ENCODE data around the gene PIEZO1. TPM values are rescaled to one million over a fixed set of nuclear protein-coding genes. Genes with fewer than 3 reads are reported as not detected.

Gene PIEZO1
- total and polyA plus RNA-seq, 10 donors = 145 to 385 (median 201) TPM

GRCh38 chr16:88705076-88705684 lies 79.8 kb downstream of the PIEZO1 start:
- Histone ChIP-seq H3K36me3 (peaks cover 0 to 23% (median 0%) of the 10 kb centered on the region in 6 donors), H3K27ac (peak overlapping the region; percentile 77 to 98 (median 94)), H3K27me3 (replicated peaks in 1 of 7) (no peaks in the 10 kb centered on the region), H3K4me3 (peak overlapping the region; percentile 85 to 99 (median 89)), H3K4me1 (peaks cover 60 to 84% (median 74%) of the 10 kb centered on the region in 6 donors), H3K9me3 (no peaks in the 10 kb centered on the region)
- no peak for TF ChIP-seq CTCF (IDR thresholded peaks at IDR 0.05 in 8 of 11, conservative IDR thresholded peaks at IDR 0.05 in 3 of 11)
- peak in 1 of 3 donors; percentile 33 for TF ChIP-seq POLR2A (IDR thresholded peaks at IDR 0.05)
- peak; percentile 28 to 68 (median 54) for TF ChIP-seq POLR2AphosphoS5 (IDR thresholded peaks at IDR 0.05)
- intact Hi-C loops (cut with DNase I; ENCODE audit: low total_unique reads) = loop anchor here (10.0 kb wide), 2 partner anchors 50 to 130 kb away; partner anchors contain the start of genes CYBA and ZC3H18
- DNase-seq = peak; percentile 86
- 20 to 31% (median 25%) methylated on average over 7 to 9 of the region's 9 CpGs for WGBS, 5 donors

- intact Hi-C loops (cut with DNase I; ENCODE audit: low total_unique reads) = loop anchor here (10.0 kb wide), 2 partner anchors 49 to 129 kb away; partner anchors contain the start of genes CYBA and ZC3H18
- Histone ChIP-seq H3K4me1 (peaks cover 67 to 94% (median 89%) of the 10 kb centered on the region in 6 donors), H3K27me3 (replicated peaks in 1 of 7) (no peaks in the 10 kb centered on the region), H3K27ac (peak overlapping the region; percentile 90 to 98 (median 94)), H3K9me3 (no peaks in the 10 kb centered on the region), H3K36me3 (peaks cover 0 to 29% (median 14%) of the 10 kb centered on the region in 6 donors), H3K4me3 (peak overlapping the region; percentile 22 to 96 (median 86))
- whole genome bisulfite sequencing, 5 donors = 9 to 20% (median 12%) methylated on average over 12 to 26 of the region's 26 CpGs
- peak; percentile 95 for DNase-seq
- TF ChIP-seq POLR2A (IDR thresholded peaks at IDR 0.05) (no peak), POLR2AphosphoS5 (IDR thresholded peaks at IDR 0.05) (peak; percentile 81 to 86 (median 86))
Measured at GRCh38 chr16:88703486-88704309, 81.3 kb downstream of the PIEZO1 start.

GRCh38 chr16:88702371-88703210 lies 82.4 kb downstream of the PIEZO1 start:
- 50 to 67% (median 59%) methylated on average over 27 to 31 of the region's 31 CpGs for WGBS, 5 donors
- DNase-seq = peak; percentile 86
- intact Hi-C loops (cut with DNase I; ENCODE audit: low total_unique reads) = loop anchor here (10.0 kb wide), 2 partner anchors 48 to 128 kb away; partner anchors contain the start of genes CYBA and ZC3H18

More at GRCh38 chr16:88702371-88703210, 82.4 kb downstream of the PIEZO1 start:
- Histone ChIP-seq H3K36me3 (peaks cover 0 to 40% (median 25%) of the 10 kb centered on the region in 6 donors), H3K4me1 (peaks cover 71 to 94% (median 93%) of the 10 kb centered on the region in 6 donors), H3K27me3 (replicated peaks in 1 of 7) (no peaks in the 10 kb centered on the region), H3K27ac (peak overlapping the region; percentile 90 to 98 (median 94)), H3K9me3 (no peaks in the 10 kb centered on the region), H3K4me3 (peak overlapping the region; percentile 22 to 96 (median 86))
- no peak for TF ChIP-seq CTCF (IDR thresholded peaks at IDR 0.05 in 8 of 11, conservative IDR thresholded peaks at IDR 0.05 in 3 of 11)
- TF ChIP-seq POLR2AphosphoS5 (IDR thresholded peaks at IDR 0.05) = peak in 1 of 3 donors; percentile 15
- TF ChIP-seq POLR2A (IDR thresholded peaks at IDR 0.05) = no peak
